ENCODE data around the gene PGRMC1. TPM values are rescaled to one million over a fixed set of nuclear protein-coding genes. Genes with fewer than 3 reads are reported as not detected.
"Not testable (repeated sequence)": the region's sequence is repeated elsewhere in the genome, so short reads cannot be mapped to it uniquely, and the experiment has no call there.

The PGRMC1 gene
- polyA plus RNA-seq, 1 donor (not counting 4 experiments of a cell fraction or from before 2014, with no cell fraction given), result 74.3 TPM

DNA sequence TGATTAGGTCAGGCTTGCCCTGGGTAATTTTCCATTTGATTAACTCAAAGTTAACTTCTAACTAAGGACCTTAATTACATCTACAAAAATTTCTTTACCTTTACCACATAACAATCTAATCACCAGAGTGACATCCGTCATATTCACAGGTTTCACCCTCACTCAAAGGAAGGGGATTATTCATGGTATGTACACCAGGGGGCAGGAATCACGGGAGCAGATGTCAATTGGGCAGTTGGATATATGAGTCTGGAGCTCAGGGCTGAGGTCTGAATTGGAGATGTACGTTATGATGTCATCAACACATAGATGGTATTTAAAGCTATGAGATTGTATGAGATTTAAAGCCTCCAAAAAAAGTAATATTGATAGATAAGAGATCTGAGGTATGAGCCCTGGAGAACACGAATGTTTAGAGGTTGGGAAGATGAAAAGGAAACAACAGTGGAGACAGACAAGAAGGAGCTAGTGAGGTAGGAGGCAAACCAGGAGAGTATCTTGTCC is 52.9 kb downstream of the PGRMC1 start:
- no peak overlapping the region for H3K4me2 ChIP-seq (ENCODE audit: control insufficient read depth, extremely low read depth, insufficient read depth, low read depth, low read length)
- no peaks in the 10 kb centered on the region for H3K4me1 ChIP-seq (ENCODE audit: control insufficient read depth, extremely low read depth, insufficient read depth, low read length)
- H2AFZ ChIP-seq (ENCODE audit: control insufficient read depth, low read length), result no peak overlapping the region
- H4K20me1 ChIP-seq (ENCODE audit: control insufficient read depth, extremely low read depth, insufficient read depth, low read length), result no peaks in the 10 kb centered on the region
- no peak overlapping the region for H3K9ac ChIP-seq (ENCODE audit: control insufficient read depth, extremely low read depth, insufficient read depth, low read length)
- dilution Hi-C loops (cut with MboI; ENCODE audit: extremely low pct_ligation_motif_present, low sequenced_read_pairs), result no loop called here
- no peak overlapping the region for H3K4me3 ChIP-seq (ENCODE audit: control insufficient read depth in 2 of 3, extremely low read depth in 1 of 3, insufficient read depth in 2 of 3, low read depth in 1 of 3, low read length in 3 of 3)
- H3K27me3 ChIP-seq (ENCODE audit: control insufficient read depth, extremely low read depth, insufficient read depth, low read length), result no peaks in the 10 kb centered on the region
- DNase-seq (ENCODE audit: low read depth, low spot score) (no peak), FAIRE-seq (no peak)
- H3K36me3 ChIP-seq (ENCODE audit: control insufficient read depth in 2 of 2, extremely low read depth in 1 of 2, insufficient read depth in 2 of 2, low read length in 2 of 2), result no peaks in the 10 kb centered on the region
- no peaks in the 10 kb centered on the region for H3K79me2 ChIP-seq (ENCODE audit: control insufficient read depth, insufficient read depth, low read length)
- TF ChIP-seq, protein P1, sequence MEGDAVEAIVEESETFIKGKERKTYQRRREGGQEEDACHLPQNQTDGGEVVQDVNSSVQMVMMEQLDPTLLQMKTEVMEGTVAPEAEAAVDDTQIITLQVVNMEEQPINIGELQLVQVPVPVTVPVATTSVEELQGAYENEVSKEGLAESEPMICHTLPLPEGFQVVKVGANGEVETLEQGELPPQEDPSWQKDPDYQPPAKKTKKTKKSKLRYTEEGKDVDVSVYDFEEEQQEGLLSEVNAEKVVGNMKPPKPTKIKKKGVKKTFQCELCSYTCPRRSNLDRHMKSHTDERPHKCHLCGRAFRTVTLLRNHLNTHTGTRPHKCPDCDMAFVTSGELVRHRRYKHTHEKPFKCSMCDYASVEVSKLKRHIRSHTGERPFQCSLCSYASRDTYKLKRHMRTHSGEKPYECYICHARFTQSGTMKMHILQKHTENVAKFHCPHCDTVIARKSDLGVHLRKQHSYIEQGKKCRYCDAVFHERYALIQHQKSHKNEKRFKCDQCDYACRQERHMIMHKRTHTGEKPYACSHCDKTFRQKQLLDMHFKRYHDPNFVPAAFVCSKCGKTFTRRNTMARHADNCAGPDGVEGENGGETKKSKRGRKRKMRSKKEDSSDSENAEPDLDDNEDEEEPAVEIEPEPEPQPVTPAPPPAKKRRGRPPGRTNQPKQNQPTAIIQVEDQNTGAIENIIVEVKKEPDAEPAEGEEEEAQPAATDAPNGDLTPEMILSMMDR (optimal IDR thresholded peaks at IDR 0.05 in 1 of 3, IDR thresholded peaks at IDR 0.05 in 1 of 3, conservative IDR thresholded peaks at IDR 0.05 in 1 of 3; ENCODE audit: extremely low read depth in 1 of 3, insufficient read depth in 2 of 3, low read length in 3 of 3), result peak in 1 of 3 experiments; percentile 23
- no peak for TF ChIP-seq EZH2 (IDR thresholded peaks at IDR 0.05; ENCODE audit: low read length)
- no peak overlapping the region for H3K27ac ChIP-seq (ENCODE audit: control insufficient read depth, insufficient read depth, low read length)
- H3K9me3 ChIP-seq (ENCODE audit: control insufficient read depth, low read depth, low read length), result no peaks in the 10 kb centered on the region
- H3K9me1 ChIP-seq (ENCODE audit: control insufficient read depth, extremely low read depth, insufficient read depth, low read length), result no peaks in the 10 kb centered on the region

DNA sequence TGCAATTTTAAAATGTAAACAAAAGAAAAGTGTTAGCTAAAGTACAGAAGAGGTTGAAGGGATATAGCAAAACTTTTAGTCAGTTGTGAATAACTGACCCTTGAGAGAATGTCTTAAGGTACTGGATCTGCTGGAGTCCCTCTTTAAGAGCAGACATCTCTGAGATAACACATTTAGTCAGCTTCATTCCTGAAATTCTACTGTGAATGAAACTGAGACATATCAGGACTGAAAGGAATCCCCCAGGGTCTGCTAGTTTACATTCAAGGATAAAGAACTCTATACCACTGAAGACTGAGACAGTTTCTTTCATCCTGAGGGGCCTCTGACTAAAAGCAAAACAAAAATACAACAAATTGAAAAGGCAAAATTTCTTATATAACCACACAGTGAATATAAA is 54.4 kb downstream of the PGRMC1 start:
- no peaks in the 10 kb centered on the region for H3K36me3 ChIP-seq (ENCODE audit: control insufficient read depth in 2 of 2, extremely low read depth in 1 of 2, insufficient read depth in 2 of 2, low read length in 2 of 2)
- H3K4me1 ChIP-seq (ENCODE audit: control insufficient read depth, extremely low read depth, insufficient read depth, low read length), result no peaks in the 10 kb centered on the region
- H3K4me2 ChIP-seq (ENCODE audit: control insufficient read depth, extremely low read depth, insufficient read depth, low read depth, low read length), result no peak overlapping the region
- no peaks in the 10 kb centered on the region for H4K20me1 ChIP-seq (ENCODE audit: control insufficient read depth, extremely low read depth, insufficient read depth, low read length)
- H3K9me3 ChIP-seq (ENCODE audit: control insufficient read depth, low read depth, low read length), result no peaks in the 10 kb centered on the region
- FAIRE-seq, result no peak
- H2AFZ ChIP-seq (ENCODE audit: control insufficient read depth, low read length), result no peak overlapping the region
- no peak overlapping the region for H3K9ac ChIP-seq (ENCODE audit: control insufficient read depth, extremely low read depth, insufficient read depth, low read length)
- dilution Hi-C loops (cut with MboI; ENCODE audit: extremely low pct_ligation_motif_present, low sequenced_read_pairs), result no loop called here
- no peaks in the 10 kb centered on the region for H3K27me3 ChIP-seq (ENCODE audit: control insufficient read depth, extremely low read depth, insufficient read depth, low read length)
- TF ChIP-seq, protein P1 (optimal IDR thresholded peaks at IDR 0.05 in 1 of 3, IDR thresholded peaks at IDR 0.05 in 1 of 3, conservative IDR thresholded peaks at IDR 0.05 in 1 of 3; ENCODE audit: extremely low read depth in 1 of 3, insufficient read depth in 2 of 3, low read length in 3 of 3), result no peak
- no peak for TF ChIP-seq EZH2 (IDR thresholded peaks at IDR 0.05; ENCODE audit: low read length)
- H3K9me1 ChIP-seq (ENCODE audit: control insufficient read depth, extremely low read depth, insufficient read depth, low read length), result no peaks in the 10 kb centered on the region
- no peaks in the 10 kb centered on the region for H3K79me2 ChIP-seq (ENCODE audit: control insufficient read depth, insufficient read depth, low read length)
- no peak overlapping the region for H3K4me3 ChIP-seq (ENCODE audit: control insufficient read depth in 2 of 3, extremely low read depth in 1 of 3, insufficient read depth in 2 of 3, low read depth in 1 of 3, low read length in 3 of 3)
- no peak for DNase-seq (ENCODE audit: low read depth, low spot score)
- no peak overlapping the region for H3K27ac ChIP-seq (ENCODE audit: control insufficient read depth, insufficient read depth, low read length)

DNA sequence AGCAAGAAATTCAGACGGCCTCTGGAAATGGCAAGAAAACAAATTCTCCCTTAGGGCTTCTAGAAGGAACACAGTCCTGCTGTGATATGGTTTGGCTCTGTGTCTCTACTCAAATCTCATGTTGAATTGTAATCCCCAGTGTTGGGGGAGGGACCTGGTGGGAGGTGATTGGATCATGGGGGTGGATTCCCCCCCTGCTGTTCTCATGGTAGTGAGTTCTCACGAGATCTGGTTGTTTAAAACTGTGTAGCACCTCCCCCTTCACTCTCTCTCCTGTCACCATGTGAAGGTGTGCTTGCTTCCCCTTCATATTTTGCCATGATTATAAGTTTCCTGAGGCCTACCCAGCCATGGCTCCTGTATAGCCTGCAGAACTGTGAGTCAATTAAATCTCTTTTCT is 55.2 kb downstream of the PGRMC1 start:
- H3K4me1 ChIP-seq (ENCODE audit: control insufficient read depth, extremely low read depth, insufficient read depth, low read length); H3K27ac ChIP-seq (ENCODE audit: control insufficient read depth, insufficient read depth, low read length); H3K4me2 ChIP-seq (ENCODE audit: control insufficient read depth, extremely low read depth, insufficient read depth, low read depth, low read length); H3K9me3 ChIP-seq (ENCODE audit: control insufficient read depth, low read depth, low read length); H2AFZ ChIP-seq (ENCODE audit: control insufficient read depth, low read length); H3K9ac ChIP-seq (ENCODE audit: control insufficient read depth, extremely low read depth, insufficient read depth, low read length); H4K20me1 ChIP-seq (ENCODE audit: control insufficient read depth, extremely low read depth, insufficient read depth, low read length); H3K36me3 ChIP-seq (ENCODE audit: control insufficient read depth in 2 of 2, extremely low read depth in 1 of 2, insufficient read depth in 2 of 2, low read length in 2 of 2); H3K9me1 ChIP-seq (ENCODE audit: control insufficient read depth, extremely low read depth, insufficient read depth, low read length); H3K4me3 ChIP-seq (ENCODE audit: control insufficient read depth in 2 of 3, extremely low read depth in 1 of 3, insufficient read depth in 2 of 3, low read depth in 1 of 3, low read length in 3 of 3); DNase-seq (ENCODE audit: low read depth, low spot score); FAIRE-seq; H3K27me3 ChIP-seq (ENCODE audit: control insufficient read depth, extremely low read depth, insufficient read depth, low read length); H3K79me2 ChIP-seq (ENCODE audit: control insufficient read depth, insufficient read depth, low read length); dilution Hi-C loops (cut with MboI; ENCODE audit: extremely low pct_ligation_motif_present, low sequenced_read_pairs): not testable (repeated sequence)

Data from keratinocyte (primary cell).